HG03175 (cell line): ENCODE data around the gene RGPD3.
"Not testable (repeated sequence)": the region's sequence is repeated elsewhere in the genome, so short reads cannot be mapped to it uniquely, and the experiment has no call there.

Source experiments
- ATAC-seq: cut with Tn5 transposase; IDR thresholded peaks from one replicate; pipeline ENCODE4 v1.9.1; 2021; ENCODE audit warnings: mild to moderate bottlenecking, moderate library complexity; ENCODE audit not compliant: unreplicated experiment

RGPD3 gene

DNA sequence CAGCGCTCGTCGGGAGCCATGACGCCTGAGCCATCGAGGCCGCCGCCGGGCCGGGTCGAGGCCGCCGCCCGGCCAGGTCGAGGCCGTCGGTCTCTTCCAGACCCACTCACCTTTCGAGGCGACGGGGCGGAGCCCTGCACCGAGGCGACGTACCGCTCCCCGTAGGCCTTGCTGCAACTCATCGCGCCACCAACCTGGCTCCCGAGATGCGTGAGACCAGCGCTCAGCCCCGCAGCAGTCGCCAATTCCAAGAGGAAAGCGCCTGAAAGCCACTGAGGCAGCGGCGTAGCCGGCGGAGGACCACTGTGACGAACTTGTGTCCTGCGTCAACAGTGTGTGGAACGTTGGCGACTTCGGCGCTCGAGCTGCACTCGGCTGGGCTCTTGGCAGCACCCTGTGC is at the start of gene RGPD3:
Gene RGPD3, minus strand, starts transcription at position 307 of the 400 bp plus-strand sequence. Its CDS starts 125 bp downstream, at position 182.
- not testable (repeated sequence) for ATAC-seq

DNA sequence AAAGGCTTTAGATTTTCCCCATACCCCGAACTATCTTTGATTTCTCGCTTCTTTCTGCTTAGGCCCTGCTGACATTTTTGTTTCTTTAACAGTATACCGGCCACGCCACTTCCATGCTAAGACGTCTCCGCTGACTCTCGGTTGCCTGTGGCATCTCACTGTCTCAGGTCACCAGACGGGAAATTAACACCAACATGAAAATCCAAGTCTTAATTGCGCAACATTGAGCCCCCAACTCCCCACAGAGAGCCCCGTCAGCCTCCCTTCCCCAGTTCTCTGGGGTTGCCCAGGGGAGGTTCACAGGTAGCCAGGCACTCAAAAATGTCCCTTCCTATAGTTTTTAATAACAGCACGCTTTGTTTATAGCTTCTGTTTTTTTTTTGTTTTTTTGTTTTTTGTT is 49.1 kb upstream of the RGPD3 start:
- no peak for ATAC-seq

DNA sequence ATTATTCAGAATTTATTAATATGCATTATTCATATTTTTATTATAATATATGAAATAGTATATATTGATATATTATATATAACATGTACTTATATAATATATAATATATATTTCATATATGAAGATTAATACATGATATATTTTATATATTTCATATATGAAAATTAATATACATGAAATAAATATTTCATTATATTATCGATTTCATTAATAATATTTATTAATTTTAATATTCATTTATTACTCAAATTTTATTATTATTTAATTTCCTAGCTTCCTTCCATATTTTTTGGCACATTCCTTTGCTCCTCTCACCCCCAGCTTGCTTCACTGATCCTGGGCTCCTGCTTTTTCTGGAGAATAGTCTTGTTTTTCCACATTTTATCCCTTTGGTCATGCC is 48.7 kb upstream of the RGPD3 start:
- ATAC-seq, result no peak

DNA sequence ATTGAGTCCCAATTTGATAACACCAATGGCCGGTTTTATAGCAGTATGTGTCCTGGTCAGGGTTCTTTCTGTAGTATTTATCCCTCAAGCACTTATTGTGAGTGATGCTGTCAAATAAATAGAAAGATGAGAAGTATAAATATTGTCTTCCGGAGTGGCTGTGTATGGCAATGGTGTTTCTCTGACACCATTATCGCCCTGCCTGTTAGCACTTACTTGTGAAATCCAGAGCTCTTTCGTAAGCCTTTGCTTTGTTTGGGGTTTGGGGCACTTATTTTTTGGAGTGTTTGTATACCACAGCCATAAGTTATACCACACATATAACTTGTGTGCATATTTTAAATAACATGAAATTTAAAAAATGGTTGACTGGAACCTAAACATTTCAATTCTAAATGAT is 48.2 kb upstream of the RGPD3 start:
- ATAC-seq, result no peak

DNA sequence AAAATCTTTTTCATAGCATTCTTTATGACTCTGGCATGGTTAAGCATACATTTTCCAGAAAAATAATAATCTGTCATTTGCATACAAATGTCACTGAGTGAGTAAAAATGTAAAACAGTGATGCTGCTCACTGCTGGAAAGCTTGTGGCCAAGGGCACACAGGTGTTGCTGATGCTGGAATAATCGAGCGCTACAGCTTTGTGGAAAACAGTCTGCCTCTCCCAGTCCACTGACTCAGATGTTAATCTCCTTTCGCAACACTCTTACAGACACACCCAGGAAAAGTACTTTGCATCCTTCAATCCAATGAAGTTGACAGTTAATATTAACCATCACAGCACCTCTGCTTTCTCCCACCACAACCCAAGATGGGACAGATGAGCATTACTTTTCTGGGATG is 46.6 kb upstream of the RGPD3 start:
- not testable (repeated sequence) for ATAC-seq

DNA sequence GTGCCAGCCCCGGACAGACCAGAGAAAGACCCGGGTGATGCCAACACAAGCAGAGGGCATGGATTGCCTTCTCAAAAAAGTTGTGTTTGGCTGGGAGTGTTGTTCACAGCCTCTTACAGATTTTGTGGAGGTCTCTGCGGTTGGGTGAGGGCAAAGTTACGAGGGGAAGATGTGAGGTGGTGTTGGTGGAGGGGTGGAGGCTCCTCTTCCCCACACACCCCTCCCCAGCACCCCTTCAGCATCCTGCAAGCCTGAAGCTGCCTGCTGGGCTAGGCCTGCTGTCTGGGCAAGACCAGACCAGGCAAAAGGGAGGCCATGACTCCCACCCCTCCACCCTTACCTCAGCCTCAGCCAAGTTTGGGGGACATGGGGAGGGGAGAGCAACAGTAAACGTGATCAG is 45.2 kb upstream of the RGPD3 start:
- not testable (repeated sequence) for ATAC-seq

DNA sequence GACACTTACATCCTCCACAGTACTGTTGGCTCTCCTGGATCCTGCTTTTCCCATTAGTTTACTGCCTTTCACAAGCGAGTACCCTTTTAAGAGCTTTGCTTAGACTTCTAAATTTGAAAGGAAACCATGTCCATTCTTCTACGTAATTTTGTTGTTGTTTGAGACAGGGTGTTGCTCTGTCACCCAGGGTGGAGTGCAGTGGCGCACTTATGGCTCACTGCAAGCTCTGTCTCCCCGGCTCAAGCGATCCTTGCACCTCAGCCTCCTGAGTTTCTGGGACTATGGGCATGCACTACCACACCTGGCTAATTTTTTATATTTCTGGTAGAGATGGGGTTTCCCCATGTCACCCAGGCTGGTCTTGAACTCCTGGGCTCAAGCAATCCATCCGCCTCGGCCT is 43.7 kb upstream of the RGPD3 start:
- ATAC-seq, result not testable (repeated sequence)

DNA sequence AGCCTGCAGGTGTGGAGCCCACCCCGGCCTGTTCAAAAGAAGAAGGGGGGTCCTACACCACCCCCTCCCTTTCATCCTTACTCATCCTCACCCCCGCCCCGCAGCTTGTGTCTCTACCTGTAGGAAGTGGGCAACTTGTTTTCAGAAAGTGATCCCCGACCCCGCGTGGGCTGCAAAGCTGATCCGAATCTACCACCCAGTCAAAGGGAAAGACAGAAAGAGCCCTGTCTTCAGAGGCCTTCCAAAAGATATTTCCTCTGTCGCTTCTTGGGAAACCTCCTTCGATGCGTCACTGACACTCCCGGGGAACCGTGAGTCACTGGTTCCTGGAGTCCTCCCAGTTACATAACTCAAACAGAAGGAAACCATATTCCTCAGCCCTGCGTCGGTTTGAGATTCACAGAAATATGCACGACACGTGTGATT is 43.3 kb upstream of the RGPD3 start:
- not testable (repeated sequence) for ATAC-seq

DNA sequence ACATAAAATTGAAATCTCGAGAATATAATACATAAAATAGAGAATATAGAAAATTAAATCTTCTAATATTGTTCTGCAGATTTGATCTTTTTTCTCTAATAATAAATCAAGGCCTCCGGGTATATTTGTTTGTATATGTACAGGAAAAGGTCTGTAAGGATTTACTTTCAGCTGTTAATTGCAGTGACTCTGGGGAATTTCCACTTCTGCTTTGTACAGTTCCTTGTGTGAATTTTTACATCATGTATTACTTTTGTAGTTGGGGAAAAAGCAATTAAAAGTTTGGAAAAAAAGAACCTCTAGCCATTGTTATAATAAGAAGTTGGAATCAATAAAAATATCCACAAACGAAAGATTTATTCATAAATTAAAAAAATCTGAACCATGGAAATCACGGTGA is 42.6 kb upstream of the RGPD3 start:
- not testable (repeated sequence) for ATAC-seq

DNA sequence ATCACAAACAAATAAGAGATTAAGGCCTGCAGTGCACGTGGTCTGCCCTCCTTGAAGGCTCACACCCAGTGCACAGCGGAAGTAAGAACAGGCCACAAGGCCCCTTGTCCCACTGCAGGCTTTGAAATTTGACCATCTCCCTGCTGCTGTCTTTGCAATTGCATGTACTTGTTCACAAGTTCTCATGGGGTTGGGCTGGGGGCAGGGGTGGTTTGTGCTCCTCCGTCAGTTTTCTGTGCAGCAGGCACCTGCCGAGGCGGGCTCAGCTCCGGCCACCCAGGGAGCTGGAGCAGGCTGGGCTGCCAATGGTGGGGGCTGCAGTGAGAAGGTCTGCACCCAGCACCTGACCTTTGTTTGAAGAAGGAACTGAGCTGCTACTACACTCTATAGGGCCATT is 41.2 kb upstream of the RGPD3 start:
- not testable (repeated sequence) for ATAC-seq

DNA sequence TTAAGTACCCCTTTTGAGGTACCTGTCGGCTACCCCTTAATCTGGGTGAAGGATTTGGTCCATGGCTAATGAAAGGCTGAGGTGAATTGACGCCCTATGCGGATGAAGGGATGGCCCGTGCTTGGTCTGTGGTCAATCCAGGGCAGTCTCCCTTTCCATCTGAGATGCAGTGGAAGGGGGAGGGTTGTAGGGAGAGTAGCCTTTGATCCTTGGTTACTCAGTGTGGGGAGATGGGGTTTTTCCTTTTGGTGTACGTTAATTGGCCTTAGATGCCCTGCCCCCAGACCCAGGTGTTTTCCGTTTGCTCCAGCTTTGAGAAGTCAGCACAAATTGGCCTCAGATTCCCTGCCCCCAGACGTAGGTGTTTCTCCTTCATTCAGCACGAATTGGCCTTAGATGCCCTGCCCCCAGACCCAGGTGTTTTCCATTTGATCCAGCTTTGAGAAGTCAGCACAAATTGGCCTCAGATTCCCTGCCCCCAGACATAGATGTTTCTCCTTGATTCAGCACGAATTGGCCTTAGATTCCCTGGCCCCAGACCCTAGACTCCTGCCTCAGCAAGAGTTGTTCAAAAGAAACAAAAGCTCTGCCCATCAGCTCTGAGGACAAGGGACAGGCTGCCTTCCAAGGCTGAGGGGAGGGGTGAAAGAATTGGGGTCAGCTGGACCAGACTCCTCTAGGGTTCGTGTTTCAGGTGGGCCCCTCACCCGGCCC is 40.6 kb upstream of the RGPD3 start:
- not testable (repeated sequence) for ATAC-seq

DNA sequence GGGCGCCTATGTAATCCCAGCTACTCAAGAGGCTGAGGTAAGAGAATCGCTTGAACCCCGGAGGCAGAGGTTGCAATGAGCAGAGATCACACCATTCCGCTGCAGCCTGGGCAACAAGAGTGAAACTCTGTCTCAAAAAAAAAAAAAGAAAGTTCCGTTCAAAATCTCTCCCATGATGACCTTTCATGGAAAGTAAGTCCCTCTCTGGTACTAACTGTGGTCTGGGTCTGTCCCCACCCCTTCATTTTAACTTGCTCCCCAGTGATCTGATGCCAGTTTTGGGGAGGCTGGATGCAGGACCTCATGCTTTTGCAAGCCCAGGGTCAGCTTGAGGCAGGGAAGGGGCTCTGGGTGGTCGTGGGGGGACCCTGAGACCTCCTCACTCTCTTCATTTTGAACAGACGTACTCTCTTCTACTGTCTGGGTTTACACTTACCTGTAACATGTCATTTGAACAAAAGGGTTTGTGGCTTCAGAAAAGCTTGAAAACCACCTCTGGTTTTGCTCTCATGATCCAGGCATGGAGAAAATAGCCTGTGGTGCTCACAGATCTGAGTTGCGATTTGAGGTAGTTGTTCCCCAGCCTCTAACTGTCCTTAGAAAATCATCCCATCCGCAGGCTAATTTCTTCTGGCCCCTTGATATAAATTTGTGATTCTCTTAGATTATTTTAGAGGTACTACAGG is 37.9 kb upstream of the RGPD3 start:
- ATAC-seq, result not testable (repeated sequence)

DNA sequence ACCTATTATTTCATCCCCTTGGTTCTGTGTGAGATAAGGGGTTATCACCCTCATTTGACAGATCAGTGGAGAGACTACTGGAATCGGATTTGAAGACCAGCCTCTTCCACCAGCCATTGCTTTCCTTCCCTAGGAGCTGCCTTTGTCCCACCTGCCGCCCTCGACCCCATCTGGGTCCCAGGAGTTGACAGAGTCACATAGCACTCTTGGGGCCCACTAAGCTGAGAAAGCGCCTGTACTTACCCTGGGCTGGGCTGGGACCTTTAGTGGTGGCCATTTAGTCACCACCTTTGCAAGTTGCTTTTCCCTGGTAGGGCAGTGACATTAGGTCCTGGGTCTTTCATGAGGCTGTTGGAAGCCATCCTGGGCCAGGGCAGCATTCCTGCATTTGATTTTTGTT is 36.6 kb upstream of the RGPD3 start:
- not testable (repeated sequence) for ATAC-seq

DNA sequence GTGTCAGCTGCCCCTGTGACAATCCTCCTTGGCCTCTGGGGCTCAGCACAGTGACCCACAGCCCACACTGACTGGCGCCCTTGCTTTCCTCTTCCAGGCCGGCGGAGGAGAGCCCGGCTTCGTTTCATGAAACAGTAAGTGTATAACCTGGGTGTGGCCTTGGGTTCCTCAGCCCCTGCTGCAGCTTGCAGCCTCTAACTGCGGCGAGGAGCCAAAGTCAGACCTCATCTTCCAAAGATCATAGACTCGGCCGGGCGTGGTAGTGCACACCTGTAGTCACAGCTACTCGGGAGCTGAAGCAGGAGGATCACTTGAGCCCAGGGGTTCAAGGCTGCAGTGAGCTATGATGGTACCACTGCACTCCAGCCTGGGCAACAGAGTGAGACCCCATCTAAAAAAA is 36.0 kb upstream of the RGPD3 start:
- not testable (repeated sequence) for ATAC-seq

DNA sequence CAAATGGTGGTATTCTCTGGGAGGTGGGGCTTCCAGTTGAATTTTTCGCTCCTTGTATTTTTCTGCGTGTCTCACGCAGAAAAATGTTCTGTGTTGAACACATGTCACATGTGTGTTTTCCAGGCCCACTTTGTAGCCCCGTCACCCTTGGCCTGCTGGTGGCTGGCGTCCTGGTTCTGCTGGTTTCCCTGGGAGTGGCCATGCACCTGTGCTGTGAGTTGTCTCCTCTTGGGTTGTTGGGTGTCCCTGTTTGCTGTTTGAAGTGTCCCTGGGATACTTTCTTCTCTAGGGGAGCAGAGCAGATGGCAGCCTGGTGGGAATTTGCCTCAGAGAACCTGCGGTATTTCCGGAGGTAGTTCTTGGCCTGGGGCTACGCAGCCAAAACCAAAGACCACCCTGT is 34.1 kb upstream of the RGPD3 start:
- not testable (repeated sequence) for ATAC-seq

DNA sequence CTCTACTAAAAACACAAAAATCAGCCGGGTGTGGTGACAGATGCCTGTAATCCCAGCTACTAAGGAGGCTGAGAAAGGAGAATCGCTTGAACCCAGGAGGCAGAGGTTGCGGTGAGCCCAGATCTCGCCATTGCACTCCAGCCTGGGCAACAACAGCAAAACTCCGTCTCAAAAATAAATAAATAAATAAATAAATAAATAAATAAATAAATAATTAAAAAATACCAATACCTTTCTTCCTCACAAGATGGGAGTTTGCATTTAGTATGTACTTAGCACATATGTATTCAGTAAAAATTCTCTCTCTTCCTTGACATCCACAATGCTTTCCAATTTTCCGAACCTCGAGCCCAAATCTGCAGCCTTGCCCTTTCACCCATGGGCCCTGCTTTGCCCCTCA is 32.1 kb upstream of the RGPD3 start:
- ATAC-seq, result not testable (repeated sequence)

DNA sequence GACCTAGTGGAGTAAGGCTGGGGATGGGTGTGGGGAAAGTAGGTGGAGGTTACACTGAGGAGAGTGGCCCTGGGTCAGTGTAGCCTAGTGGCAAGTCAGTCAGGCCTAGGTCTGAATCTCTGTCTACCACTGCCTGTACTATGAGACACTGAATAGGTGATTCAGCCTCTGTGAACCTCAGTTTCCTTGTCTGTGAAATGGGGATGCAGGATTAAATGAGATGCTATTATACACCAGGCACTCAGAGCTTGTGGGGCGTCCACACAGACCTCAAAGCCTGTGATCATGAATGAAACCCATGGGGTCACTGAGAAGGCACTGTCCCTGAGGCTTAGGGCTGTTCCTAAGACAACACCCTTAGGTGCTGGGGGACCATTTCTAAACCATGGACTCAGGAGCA is 30.3 kb upstream of the RGPD3 start:
- ATAC-seq, result not testable (repeated sequence)

DNA sequence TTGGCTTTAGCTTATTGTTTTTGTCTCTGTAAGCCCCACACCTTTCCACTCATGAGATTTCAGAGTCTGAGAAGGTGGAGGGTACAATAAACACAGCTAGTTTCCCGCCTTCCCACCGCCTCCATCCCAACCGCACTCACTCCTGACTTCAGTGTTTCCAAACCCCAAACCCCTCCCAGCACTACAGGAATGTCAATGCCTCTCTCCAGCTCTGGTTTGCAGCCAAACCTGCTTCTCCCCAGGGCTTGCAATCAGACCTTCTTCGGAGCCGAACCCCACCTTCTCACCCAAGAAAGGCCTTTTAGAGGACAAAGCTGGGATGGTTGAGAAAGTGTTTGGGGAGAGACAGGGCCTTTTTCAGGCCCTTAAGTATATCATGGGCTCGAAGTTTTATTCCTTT is 24.7 kb upstream of the RGPD3 start:
- not testable (repeated sequence) for ATAC-seq

DNA sequence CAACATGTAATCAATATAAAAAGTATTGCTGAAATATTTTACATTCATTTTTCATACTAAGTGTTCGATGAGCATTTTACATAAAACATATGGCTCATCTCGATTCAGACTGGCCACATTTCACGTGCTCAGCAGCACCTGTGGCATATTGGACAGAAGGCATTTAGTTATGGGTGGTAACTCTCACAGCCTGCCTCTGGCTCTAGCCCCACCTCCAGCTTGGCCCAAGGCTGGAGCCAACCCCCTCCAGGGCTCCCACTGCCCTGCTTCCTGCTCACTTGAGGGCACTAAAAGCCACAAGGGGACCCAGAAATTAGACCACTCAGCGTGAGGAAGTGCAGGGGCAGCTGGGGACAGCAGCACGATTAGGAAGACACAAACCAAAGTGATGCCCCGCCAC is 24.2 kb upstream of the RGPD3 start:
- ATAC-seq, result not testable (repeated sequence)

DNA sequence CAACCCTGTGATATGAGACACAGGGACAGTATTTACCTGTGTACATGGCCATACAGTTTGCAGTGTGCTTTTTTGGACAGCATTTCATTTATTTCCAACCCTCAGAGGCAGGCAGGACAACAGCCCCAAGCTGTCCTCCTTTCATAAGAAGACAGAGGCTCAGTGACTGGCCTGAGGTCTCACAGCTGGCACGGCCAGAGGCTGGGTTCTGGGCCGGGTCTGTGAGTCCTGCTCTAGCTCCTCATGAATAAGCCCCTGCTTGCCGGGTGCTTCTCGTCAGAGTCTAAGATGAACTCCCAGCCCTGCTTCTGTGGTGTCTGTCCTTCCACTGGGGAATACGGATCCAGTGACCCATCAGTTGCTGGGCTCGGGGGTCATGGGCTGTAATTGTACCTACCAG is 21.5 kb upstream of the RGPD3 start:
- ATAC-seq, result not testable (repeated sequence)

DNA sequence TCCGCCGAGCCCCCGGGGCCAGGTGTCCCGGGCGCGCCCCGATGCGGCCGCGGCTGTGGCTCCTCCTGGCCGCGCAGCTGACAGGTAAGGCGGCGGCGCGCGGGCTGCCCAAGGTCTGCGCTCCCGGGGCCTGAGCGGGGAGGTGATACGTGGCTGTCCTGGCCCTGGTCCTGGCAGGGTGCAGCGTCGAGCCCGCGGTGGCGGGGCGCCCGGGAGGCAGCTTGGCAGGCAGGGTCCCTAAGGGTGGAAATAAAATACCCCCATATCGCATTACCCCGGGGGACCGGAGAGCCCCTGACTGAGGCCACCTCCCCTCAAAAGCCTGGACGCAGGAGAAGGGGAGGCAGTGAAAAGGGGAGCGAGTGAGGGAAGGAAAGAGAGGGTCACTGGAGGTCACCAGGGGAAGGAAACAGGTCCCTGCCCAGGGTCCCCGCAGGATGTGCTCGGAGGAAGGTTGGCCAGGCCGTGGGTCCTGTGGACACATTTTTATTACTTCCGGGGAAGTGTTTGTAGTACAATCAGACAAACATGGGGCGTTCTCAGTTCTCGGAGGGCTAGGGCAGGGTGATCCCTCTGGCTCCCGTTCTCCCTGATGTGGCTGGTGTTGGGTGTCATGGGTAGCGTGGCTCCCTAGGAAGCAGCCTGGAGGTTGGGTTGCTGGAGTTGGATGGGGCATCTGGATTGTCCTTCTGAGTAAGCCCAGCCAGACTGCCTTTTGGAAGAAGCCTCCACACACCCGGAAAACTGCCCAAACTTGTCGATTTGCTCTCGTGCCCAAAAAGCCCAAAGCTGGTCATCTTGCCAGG is 19.4 kb upstream of the RGPD3 start:
- ATAC-seq, result not testable (repeated sequence)
